Vagina (tissue), 2 donors: Measurements from ENCODE around the gene IQSEC3. TPM values are rescaled to one million over a fixed set of nuclear protein-coding genes. Genes with fewer than 3 reads are reported as not detected.

Source experiments
- DNase-seq, 2 donors: peaks; one replicate each; pipeline ENCODE4 v3.0.0-alpha.2; 2017; ENCODE audit errors: extremely low spot score in 2 of 2
- H3K27ac ChIP-seq: fragments of 200-600 bp; sonication (generic); one replicate; pipeline ENCODE4 v1.5.1; 2019
- H3K27me3 ChIP-seq: fragments of 200-600 bp; sonication (generic); one replicate; pipeline ENCODE4 v1.5.1; 2019
- H3K36me3 ChIP-seq, 2 donors: fragments of 200-600 bp; sonication (generic); one replicate each; pipeline ENCODE4 v1.5.1; 2017 to 2019
- H3K4me1 ChIP-seq: fragments of 200-600 bp; sonication (generic); one replicate; pipeline ENCODE4 v1.5.1; 2019
- H3K4me3 ChIP-seq, 2 donors: fragments of 200-600 bp; sonication (generic); 1 replicate in 1 of 2; 2 replicates in 1 of 2; pipeline ENCODE4 v1.5.1; 2016 to 2019
- H3K9me3 ChIP-seq: fragments of 200-600 bp; sonication (generic); one replicate; pipeline ENCODE4 v1.5.1; 2019
- POLR2A ChIP-seq, 2 donors: fragments of 450-650 bp; IDR thresholded peaks; one replicate each; pipeline ENCODE4 v1.6.1; 2017; ENCODE audit warnings: antibody characterized with exemption in 2 of 2, mild to moderate bottlenecking in 2 of 2, moderate library complexity in 2 of 2
- POLR2AphosphoS5 ChIP-seq, 2 donors: sonication (generic); formaldehyde crosslinking; IDR thresholded peaks; one replicate each; pipeline ENCODE4 v1.9.0; 2017; ENCODE audit warnings: antibody characterized with exemption in 2 of 2, mild to moderate bottlenecking in 2 of 2, low read depth in 1 of 2; ENCODE audit not compliant: insufficient read depth in 1 of 2
- intact Hi-C: fragments of 100-400 bp; cut with DNase I; formaldehyde crosslinking; loops from one replicate; pipeline ENCODE4 v1.15.1; 2023
- total RNA-seq: library from RNA; depleted of rRNA; stranded (reverse); fragments of >200 nt; gene quantifications from one replicate; pipeline ENCODE4 v1.2.3, GENCODE V29; 2016
- TF ChIP-seq, protein P1 (sequence below), 3 experiments: fragments of 450-650 bp in 2 of 3; fragments of 200-600 bp in 1 of 3; sonication (generic) in 1 of 3; IDR thresholded peaks; one replicate each; pipeline ENCODE4 v1.5.1; 2017 to 2019; ENCODE audit warnings: antibody characterized with exemption in 3 of 3, mild to moderate bottlenecking in 2 of 3, moderate library complexity in 2 of 3

IQSEC3 gene
- total RNA-seq, 1 donor from 2014 or later, result 1.7 TPM

DNA sequence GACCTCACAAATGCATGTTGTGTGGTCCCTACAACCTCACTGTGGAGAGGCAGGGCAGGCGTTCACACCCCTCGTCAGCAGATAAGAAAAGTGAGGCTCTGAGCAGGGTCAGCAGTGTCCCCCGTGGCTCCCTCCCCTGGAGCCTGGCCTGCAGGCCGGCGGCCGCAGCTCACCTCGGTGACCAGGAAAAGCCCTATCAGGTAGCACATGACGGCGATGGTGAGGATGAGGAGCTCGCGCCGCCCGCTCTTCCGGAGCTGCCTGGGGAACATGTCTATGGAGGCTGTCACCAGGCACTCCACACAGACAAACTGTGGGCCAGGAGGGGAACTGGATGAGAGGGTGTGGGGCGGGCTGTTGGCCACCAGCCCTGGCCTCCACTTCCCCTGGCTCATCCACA is 129.4 kb downstream of the IQSEC3 start:
- Histone ChIP-seq H3K4me3 (no peak overlapping the region), H3K27ac (no peak overlapping the region), H3K27me3 (no peaks in the 10 kb centered on the region), H3K4me1 (peaks cover 5% of the 10 kb centered on the region), H3K36me3 (no peaks in the 10 kb centered on the region), H3K9me3 (no peaks in the 10 kb centered on the region)
- TF ChIP-seq, protein P1, sequence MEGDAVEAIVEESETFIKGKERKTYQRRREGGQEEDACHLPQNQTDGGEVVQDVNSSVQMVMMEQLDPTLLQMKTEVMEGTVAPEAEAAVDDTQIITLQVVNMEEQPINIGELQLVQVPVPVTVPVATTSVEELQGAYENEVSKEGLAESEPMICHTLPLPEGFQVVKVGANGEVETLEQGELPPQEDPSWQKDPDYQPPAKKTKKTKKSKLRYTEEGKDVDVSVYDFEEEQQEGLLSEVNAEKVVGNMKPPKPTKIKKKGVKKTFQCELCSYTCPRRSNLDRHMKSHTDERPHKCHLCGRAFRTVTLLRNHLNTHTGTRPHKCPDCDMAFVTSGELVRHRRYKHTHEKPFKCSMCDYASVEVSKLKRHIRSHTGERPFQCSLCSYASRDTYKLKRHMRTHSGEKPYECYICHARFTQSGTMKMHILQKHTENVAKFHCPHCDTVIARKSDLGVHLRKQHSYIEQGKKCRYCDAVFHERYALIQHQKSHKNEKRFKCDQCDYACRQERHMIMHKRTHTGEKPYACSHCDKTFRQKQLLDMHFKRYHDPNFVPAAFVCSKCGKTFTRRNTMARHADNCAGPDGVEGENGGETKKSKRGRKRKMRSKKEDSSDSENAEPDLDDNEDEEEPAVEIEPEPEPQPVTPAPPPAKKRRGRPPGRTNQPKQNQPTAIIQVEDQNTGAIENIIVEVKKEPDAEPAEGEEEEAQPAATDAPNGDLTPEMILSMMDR (IDR thresholded peaks at IDR 0.05), result no peak
- TF ChIP-seq POLR2AphosphoS5 (IDR thresholded peaks at IDR 0.05; ENCODE audit: insufficient read depth in 1 of 2, low read depth in 1 of 2) (no peak), POLR2A (IDR thresholded peaks at IDR 0.05) (no peak)
- intact Hi-C loops, result no loop called here
- DNase-seq, result no peak

DNA sequence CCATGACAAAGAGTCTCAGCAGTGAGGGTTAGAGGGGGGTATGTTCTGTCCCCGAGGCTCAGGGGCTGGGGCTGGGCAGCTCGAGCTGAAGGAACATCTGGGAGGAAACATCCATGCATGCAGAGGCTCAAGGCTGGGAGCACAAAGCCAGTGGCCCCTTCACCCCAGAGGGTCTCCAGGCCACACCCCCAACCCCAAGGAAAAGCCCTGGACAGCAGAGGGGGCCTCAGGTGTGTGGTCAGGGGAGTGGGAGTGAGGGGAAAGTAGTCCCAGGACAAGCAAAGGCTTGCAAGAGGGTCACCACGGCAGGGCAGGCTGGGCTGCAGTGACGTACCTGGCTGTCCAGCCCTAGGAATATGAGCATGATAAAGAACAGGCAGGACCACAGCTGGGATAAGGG is 129.9 kb downstream of the IQSEC3 start:
- intact Hi-C loops, result no loop called here
- Histone ChIP-seq H3K4me3 (no peak overlapping the region), H3K27ac (no peak overlapping the region), H3K36me3 (no peaks in the 10 kb centered on the region), H3K9me3 (no peaks in the 10 kb centered on the region), H3K27me3 (no peaks in the 10 kb centered on the region), H3K4me1 (peaks cover 5% of the 10 kb centered on the region)
- TF ChIP-seq POLR2AphosphoS5 (IDR thresholded peaks at IDR 0.05; ENCODE audit: insufficient read depth in 1 of 2, low read depth in 1 of 2) (no peak), POLR2A (IDR thresholded peaks at IDR 0.05) (no peak)
- TF ChIP-seq, protein P1 (IDR thresholded peaks at IDR 0.05), result no peak
- no peak for DNase-seq

DNA sequence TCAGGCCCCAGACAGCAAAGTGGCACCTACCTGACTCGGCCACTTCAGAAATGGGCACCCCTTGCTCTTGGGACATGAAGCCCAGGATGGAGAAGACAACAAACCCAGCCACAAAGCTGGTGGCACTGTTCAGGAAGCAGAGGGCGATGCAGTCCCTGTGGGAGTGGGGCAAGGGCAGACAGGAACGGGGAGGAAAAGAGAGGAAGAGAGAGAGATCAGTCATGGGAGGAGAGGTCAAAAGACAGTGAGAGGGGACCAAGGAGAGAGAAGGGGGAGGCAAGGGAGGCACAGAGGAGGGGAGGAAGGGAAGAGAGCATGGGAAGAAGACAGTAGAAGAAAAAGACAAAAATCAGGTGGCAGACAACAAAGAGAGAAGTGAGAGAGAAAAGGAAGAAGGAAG is 130.8 kb downstream of the IQSEC3 start:
- DNase-seq, result no peak
- no peak overlapping the region for H3K4me3 ChIP-seq
- H3K36me3 ChIP-seq, result no peaks in the 10 kb centered on the region
- H3K27ac ChIP-seq, result no peak overlapping the region
- no peaks in the 10 kb centered on the region for H3K9me3 ChIP-seq
- no peaks in the 10 kb centered on the region for H3K27me3 ChIP-seq
- intact Hi-C loops, result no loop called here
- peaks cover 5% of the 10 kb centered on the region for H3K4me1 ChIP-seq
- no peak for TF ChIP-seq POLR2A (IDR thresholded peaks at IDR 0.05)
- TF ChIP-seq POLR2AphosphoS5 (IDR thresholded peaks at IDR 0.05; ENCODE audit: insufficient read depth in 1 of 2, low read depth in 1 of 2), result no peak
- TF ChIP-seq, protein P1 (IDR thresholded peaks at IDR 0.05), result no peak

DNA sequence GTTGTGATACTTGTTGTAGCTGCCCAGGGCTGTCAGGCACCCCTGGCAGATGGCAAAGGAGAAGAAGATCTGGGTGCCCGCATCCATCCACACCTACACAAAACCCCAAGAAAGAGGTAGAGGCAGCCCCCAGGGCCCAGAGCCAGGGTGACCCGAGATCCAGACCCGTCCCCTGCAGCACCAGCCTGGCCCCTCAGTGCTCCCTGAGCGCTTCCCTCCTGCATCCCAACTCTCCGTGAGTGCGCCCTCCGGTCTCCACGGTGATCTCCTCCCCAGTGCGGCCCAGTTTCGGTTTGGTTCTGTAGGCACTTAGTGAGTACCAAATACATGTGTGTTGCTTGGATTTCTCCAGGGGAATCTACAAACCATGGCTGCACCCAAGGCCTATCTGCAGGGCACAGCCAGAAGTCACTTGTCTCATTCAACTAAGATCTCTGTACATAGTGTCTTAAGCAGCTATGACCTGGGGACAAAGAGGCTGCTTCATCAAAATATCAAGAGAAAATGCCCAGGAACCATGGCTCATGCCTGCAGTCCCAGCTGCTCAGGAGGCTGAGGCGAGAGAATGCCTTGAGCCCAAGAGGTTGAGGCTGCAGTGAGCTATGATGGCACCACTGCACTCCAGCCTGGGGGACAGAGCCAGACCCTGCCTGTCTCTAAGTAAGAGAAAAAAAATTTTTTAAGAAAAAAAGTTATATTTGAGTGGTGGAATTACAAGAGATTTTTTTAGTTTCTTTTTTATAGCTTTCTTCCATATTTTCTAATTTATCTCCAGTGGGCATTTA is 131.5 kb downstream of the IQSEC3 start:
- Histone ChIP-seq H3K36me3 (no peaks in the 10 kb centered on the region), H3K27ac (no peak overlapping the region), H3K4me3 (no peak overlapping the region), H3K27me3 (no peaks in the 10 kb centered on the region), H3K4me1 (peaks cover 5% of the 10 kb centered on the region), H3K9me3 (no peaks in the 10 kb centered on the region)
- intact Hi-C loops, result no loop called here
- DNase-seq, result no peak
- TF ChIP-seq POLR2A (IDR thresholded peaks at IDR 0.05) (no peak), POLR2AphosphoS5 (IDR thresholded peaks at IDR 0.05; ENCODE audit: insufficient read depth in 1 of 2, low read depth in 1 of 2) (no peak)
- TF ChIP-seq, protein P1 (IDR thresholded peaks at IDR 0.05), result no peak

DNA sequence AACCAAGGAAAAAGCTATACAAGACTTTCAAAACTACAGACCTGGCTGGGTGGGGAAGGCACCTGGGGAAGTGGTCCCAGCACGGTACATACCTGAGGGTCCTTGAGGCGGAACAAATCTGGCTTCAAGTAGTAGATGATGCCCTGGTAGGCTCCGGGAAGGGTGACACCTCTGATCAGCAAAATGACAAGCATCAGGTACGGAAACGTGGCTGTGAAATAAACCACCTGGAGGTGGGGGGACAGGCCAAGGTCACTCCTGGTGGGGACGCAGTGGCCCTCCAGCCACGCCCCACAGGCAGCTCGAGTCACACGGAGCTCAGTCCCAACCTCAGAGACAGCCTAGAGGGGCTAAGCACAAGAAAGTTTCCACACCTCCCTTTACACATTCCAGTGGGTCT is 132.1 kb downstream of the IQSEC3 start:
- Histone ChIP-seq H3K4me3 (no peak overlapping the region), H3K27me3 (no peaks in the 10 kb centered on the region), H3K27ac (peak overlapping the region; percentile 64), H3K9me3 (no peaks in the 10 kb centered on the region), H3K36me3 (no peaks in the 10 kb centered on the region), H3K4me1 (peaks cover 5% of the 10 kb centered on the region)
- DNase-seq, result no peak
- TF ChIP-seq POLR2A (IDR thresholded peaks at IDR 0.05), result no peak
- TF ChIP-seq POLR2AphosphoS5 (IDR thresholded peaks at IDR 0.05; ENCODE audit: insufficient read depth in 1 of 2, low read depth in 1 of 2), result no peak
- intact Hi-C loops, result no loop called here
